Measurements from ENCODE around the gene AP3D1.

The AP3D1 gene

GRCh38 chr19:2175742-2176141 is 24.4 kb upstream of the AP3D1 start:
- TF ChIP-seq CTCF (conservative IDR thresholded peaks at IDR 0.05; ENCODE audit: low read depth, low read length): no peak
- Histone ChIP-seq H3K4me2 (no peak overlapping the region), H3K9ac (no peak overlapping the region), H3K36me3 (ENCODE audit: insufficient read depth) (no peaks in the 10 kb centered on the region), H3K79me2 (ENCODE audit: insufficient read depth, low read depth) (peaks cover 100% of the 10 kb centered on the region), H3K27ac (no peak overlapping the region), H4K20me1 (ENCODE audit: insufficient read depth) (0 out of 2 replicates have a peak, but pooled peaks cover 6% of the 10 kb centered on the region), H3K4me1 (ENCODE audit: low read depth, poor library complexity, severe bottlenecking) (no peaks in the 10 kb centered on the region), H3K27me3 (ENCODE audit: insufficient read depth, low read depth) (no peaks in the 10 kb centered on the region), H2AFZ (ENCODE audit: low read depth) (no peak overlapping the region), H3K4me3 (IDR thresholded peaks at IDR 0.05; ENCODE audit: insufficient read depth, low read depth, low read length) (no peak overlapping the region)

GRCh38 chr19:2173767-2174577 is 22.6 kb upstream of the AP3D1 start:
- H3K9ac ChIP-seq: no peak overlapping the region
- no peaks in the 10 kb centered on the region for H3K27me3 ChIP-seq (ENCODE audit: insufficient read depth, low read depth)
- H3K4me1 ChIP-seq (ENCODE audit: low read depth, poor library complexity, severe bottlenecking): no peaks in the 10 kb centered on the region

GRCh38 chr19:2173388-2173766 is 22.0 kb upstream of the AP3D1 start:
- no peak overlapping the region for H2AFZ ChIP-seq (ENCODE audit: low read depth)

More at GRCh38 chr19:2173767-2174577, 22.6 kb upstream of the AP3D1 start:
- Histone ChIP-seq H3K4me2 (no peak overlapping the region), H4K20me1 (ENCODE audit: insufficient read depth) (0 out of 2 replicates have a peak, but pooled peaks cover 9% of the 10 kb centered on the region), H3K4me3 (IDR thresholded peaks at IDR 0.05; ENCODE audit: insufficient read depth, low read depth, low read length) (no peak overlapping the region), H3K27ac (no peak overlapping the region), H2AFZ (ENCODE audit: low read depth) (no peak overlapping the region), H3K36me3 (ENCODE audit: insufficient read depth) (no peaks in the 10 kb centered on the region), H3K79me2 (ENCODE audit: insufficient read depth, low read depth) (peaks cover 100% of the 10 kb centered on the region)
- TF ChIP-seq CTCF (conservative IDR thresholded peaks at IDR 0.05; ENCODE audit: low read depth, low read length): no peak

GRCh38 chr19:2171349-2172145 is 20.2 kb upstream of the AP3D1 start:
- H3K9ac ChIP-seq: no peak overlapping the region
- H3K36me3 ChIP-seq (ENCODE audit: insufficient read depth): no peaks in the 10 kb centered on the region
- no peak overlapping the region for H3K4me2 ChIP-seq
- H3K79me2 ChIP-seq (ENCODE audit: insufficient read depth, low read depth): peaks cover 100% of the 10 kb centered on the region
- 0 out of 2 replicates have a peak, but pooled peaks have one; percentile 7 for TF ChIP-seq CTCF (conservative IDR thresholded peaks at IDR 0.05; ENCODE audit: low read depth, low read length)
- H3K27ac ChIP-seq: no peak overlapping the region
- no peak overlapping the region for H2AFZ ChIP-seq (ENCODE audit: low read depth)
- H3K4me1 ChIP-seq (ENCODE audit: low read depth, poor library complexity, severe bottlenecking): peaks cover 11% of the 10 kb centered on the region
- H3K27me3 ChIP-seq (ENCODE audit: insufficient read depth, low read depth): no peaks in the 10 kb centered on the region
- H4K20me1 ChIP-seq (ENCODE audit: insufficient read depth): peaks cover 27% of the 10 kb centered on the region; the same call in 1 of the 2 replicates
- no peak overlapping the region for H3K4me3 ChIP-seq (IDR thresholded peaks at IDR 0.05; ENCODE audit: insufficient read depth, low read depth, low read length)

More at GRCh38 chr19:2173388-2173766, 22.0 kb upstream of the AP3D1 start:
- Histone ChIP-seq H3K9ac (no peak overlapping the region), H3K79me2 (ENCODE audit: insufficient read depth, low read depth) (peaks cover 100% of the 10 kb centered on the region), H3K4me3 (IDR thresholded peaks at IDR 0.05; ENCODE audit: insufficient read depth, low read depth, low read length) (no peak overlapping the region), H3K36me3 (ENCODE audit: insufficient read depth) (no peaks in the 10 kb centered on the region), H4K20me1 (ENCODE audit: insufficient read depth) (0 out of 2 replicates have a peak, but pooled peaks cover 9% of the 10 kb centered on the region), H3K27me3 (ENCODE audit: insufficient read depth, low read depth) (no peaks in the 10 kb centered on the region), H3K4me1 (ENCODE audit: low read depth, poor library complexity, severe bottlenecking) (peaks cover 4% of the 10 kb centered on the region), H3K27ac (no peak overlapping the region), H3K4me2 (no peak overlapping the region)
- TF ChIP-seq CTCF (conservative IDR thresholded peaks at IDR 0.05; ENCODE audit: low read depth, low read length): no peak
